Osteoblast (primary cell): ENCODE results near the gene RASL10A. TPM values are rescaled to one million over a fixed set of nuclear protein-coding genes. Genes with fewer than 3 reads are reported as not detected.

ENCODE experiments used
- DNase-seq: peaks from one replicate; pipeline ENCODE4 v3.0.0; 2011; ENCODE audit warnings: low spot score, mixed read lengths; ENCODE audit not compliant: insufficient read length; ENCODE audit errors: missing footprints
- H2AFZ ChIP-seq: 2 replicates; pipeline ENCODE4 v1.6.0; 2011; ENCODE audit warnings: mild to moderate bottlenecking, low read length
- H3K27ac ChIP-seq: 2 replicates; pipeline ENCODE4 v1.5.1; 2011; ENCODE audit warnings: mild to moderate bottlenecking, low read depth, low read length, moderate library complexity
- H3K27me3 ChIP-seq: 2 replicates; pipeline ENCODE4 v1.6.0; 2012; ENCODE audit warnings: mild to moderate bottlenecking, control low read depth, inconsistent platforms, low read length, moderate library complexity; ENCODE audit not compliant: insufficient read depth
- H3K36me3 ChIP-seq: 2 replicates; pipeline ENCODE4 v1.5.1; 2011; ENCODE audit warnings: mild to moderate bottlenecking, low read length, control low read depth, moderate library complexity; ENCODE audit not compliant: insufficient read depth
- H3K4me1 ChIP-seq: 2 replicates; pipeline ENCODE4 v1.5.1; 2011; ENCODE audit warnings: mild to moderate bottlenecking, low read length, control low read depth, moderate library complexity; ENCODE audit not compliant: insufficient read depth
- H3K4me2 ChIP-seq: 2 replicates; pipeline ENCODE4 v1.6.0; 2011; ENCODE audit warnings: mild to moderate bottlenecking, low read length; ENCODE audit not compliant: insufficient read depth
- H3K4me3 ChIP-seq: fragments of 200-600 bp; sonication (generic); 3 replicates; pipeline ENCODE4 v1.5.1; 2012; ENCODE audit warnings: mild to moderate bottlenecking, low read length, inconsistent platforms; ENCODE audit not compliant: insufficient read depth
- H3K79me2 ChIP-seq: 2 replicates; pipeline ENCODE4 v1.6.0; 2012; ENCODE audit warnings: mild to moderate bottlenecking, low read length, control low read depth, inconsistent platforms; ENCODE audit not compliant: insufficient read depth
- H3K9me3 ChIP-seq: 2 replicates; pipeline ENCODE4 v1.5.1; 2011; ENCODE audit warnings: low read depth, low read length, control low read depth
- H4K20me1 ChIP-seq: 2 replicates; pipeline ENCODE4 v1.6.0; 2012; ENCODE audit warnings: mild to moderate bottlenecking, low read length, control low read depth; ENCODE audit not compliant: insufficient read depth
- total RNA-seq: library from RNA; depleted of rRNA; stranded (reverse); fragments of >200 nt; gene quantifications from 2 replicates; pipeline ENCODE4 v1.2.3, GENCODE V29; 2012
- TF ChIP-seq, protein P1 (sequence below): IDR thresholded peaks from 2 replicates; pipeline ENCODE4 v1.5.1; 2011; ENCODE audit warnings: mild to moderate bottlenecking, low read depth, low read length, moderate library complexity; ENCODE audit errors: extremely low read depth

The RASL10A gene
- total RNA-seq, 1 donor = not detected

DNA sequence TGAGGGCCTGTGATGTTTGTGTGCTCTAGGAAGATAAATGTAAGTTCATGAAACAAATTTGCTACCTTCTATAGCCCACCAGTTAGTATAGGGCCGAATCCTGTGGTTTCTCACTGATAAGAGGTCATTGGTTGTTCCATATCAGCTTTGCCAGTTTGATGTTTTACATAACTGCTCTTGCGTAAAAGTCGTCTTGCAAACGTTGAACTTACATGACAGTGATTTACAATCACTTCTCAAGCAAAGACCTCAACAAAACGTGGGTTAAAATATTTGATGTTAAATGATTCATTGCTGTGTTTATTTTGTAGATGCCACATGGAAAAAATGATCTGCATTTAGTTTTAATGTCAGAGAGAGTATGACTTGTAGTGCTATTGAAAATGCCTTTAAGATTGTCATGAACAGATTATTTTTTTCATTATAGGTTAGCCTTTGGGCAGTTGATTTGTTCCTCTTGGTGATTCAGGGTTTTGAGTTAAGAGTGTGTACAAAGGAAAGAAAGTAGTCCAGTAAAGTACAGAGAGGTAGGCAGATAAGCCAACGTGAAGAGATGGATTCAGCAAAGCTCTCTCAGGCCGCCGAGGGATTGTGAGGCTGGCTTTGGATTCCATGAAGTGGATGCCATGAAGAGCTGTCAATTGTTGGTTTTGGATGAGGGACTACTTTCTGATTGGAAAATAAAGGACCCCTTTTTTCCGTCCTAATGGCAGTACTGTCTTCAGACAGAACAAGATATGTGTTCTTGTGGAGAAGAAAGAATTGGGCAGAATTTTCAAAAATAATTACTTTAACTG lies 44.8 kb downstream of the RASL10A start:
- DNase-seq = peak; percentile 9
- Histone ChIP-seq H4K20me1 (peaks cover 72% of the 10 kb centered on the region), H3K36me3 (peaks cover 56% of the 10 kb centered on the region), H2AFZ (no peak overlapping the region), H3K4me1 (peaks cover 48% of the 10 kb centered on the region), H3K9me3 (no peaks in the 10 kb centered on the region), H3K4me3 (peak overlapping the region; percentile 98), H3K79me2 (peaks cover 100% of the 10 kb centered on the region), H3K27ac (peak overlapping the region; percentile 100), H3K4me2 (peak overlapping the region; percentile 98), H3K27me3 (no peaks in the 10 kb centered on the region)
- TF ChIP-seq, protein P1, sequence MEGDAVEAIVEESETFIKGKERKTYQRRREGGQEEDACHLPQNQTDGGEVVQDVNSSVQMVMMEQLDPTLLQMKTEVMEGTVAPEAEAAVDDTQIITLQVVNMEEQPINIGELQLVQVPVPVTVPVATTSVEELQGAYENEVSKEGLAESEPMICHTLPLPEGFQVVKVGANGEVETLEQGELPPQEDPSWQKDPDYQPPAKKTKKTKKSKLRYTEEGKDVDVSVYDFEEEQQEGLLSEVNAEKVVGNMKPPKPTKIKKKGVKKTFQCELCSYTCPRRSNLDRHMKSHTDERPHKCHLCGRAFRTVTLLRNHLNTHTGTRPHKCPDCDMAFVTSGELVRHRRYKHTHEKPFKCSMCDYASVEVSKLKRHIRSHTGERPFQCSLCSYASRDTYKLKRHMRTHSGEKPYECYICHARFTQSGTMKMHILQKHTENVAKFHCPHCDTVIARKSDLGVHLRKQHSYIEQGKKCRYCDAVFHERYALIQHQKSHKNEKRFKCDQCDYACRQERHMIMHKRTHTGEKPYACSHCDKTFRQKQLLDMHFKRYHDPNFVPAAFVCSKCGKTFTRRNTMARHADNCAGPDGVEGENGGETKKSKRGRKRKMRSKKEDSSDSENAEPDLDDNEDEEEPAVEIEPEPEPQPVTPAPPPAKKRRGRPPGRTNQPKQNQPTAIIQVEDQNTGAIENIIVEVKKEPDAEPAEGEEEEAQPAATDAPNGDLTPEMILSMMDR = no peak

DNA sequence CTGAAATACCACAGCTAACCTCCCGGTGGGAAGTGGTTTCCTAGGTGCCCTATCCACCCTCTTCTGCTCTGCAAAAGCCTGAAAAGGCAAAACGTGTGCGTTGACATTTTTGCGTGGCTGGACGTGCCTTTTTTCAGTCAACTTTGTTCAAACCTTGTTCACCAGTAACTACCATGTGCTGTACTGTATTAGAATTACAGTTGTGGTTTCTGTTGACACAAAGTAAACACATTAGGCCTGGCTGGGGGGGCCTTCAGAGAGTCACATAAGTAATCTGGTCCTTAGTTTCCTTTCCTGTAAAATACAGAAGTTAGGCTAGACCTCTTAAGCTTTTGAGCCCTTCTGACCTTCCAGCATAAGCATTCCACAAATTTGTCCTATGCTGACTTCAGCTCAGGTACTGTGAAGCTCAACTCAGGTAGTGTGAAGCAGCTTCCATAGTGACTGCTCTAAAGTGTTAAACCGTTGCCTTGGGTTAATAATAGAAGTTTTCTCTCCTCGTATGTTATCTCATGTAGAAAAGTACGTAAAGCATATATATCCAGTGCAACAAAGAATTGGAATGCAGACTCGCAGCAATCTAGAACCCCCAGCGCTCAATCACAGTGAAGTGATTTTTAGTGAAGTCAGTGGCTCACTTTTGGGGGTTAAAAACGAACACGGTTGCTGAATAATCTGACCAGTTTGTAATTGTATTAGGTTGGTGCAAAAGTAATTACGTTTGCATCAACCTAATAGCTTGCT lies 45.6 kb downstream of the RASL10A start:
- no peak for DNase-seq
- peak overlapping the region; percentile 98 for H3K4me2 ChIP-seq
- H3K4me3 ChIP-seq = peak overlapping the region; percentile 98
- H3K9me3 ChIP-seq = no peaks in the 10 kb centered on the region
- H3K79me2 ChIP-seq = peaks cover 93% of the 10 kb centered on the region
- peaks cover 65% of the 10 kb centered on the region for H4K20me1 ChIP-seq
- H3K36me3 ChIP-seq = peaks cover 53% of the 10 kb centered on the region
- H3K27me3 ChIP-seq = no peaks in the 10 kb centered on the region
- H3K27ac ChIP-seq = peak overlapping the region; percentile 100
- peaks cover 48% of the 10 kb centered on the region for H3K4me1 ChIP-seq
- TF ChIP-seq, protein P1 = no peak
- no peak overlapping the region for H2AFZ ChIP-seq

DNA sequence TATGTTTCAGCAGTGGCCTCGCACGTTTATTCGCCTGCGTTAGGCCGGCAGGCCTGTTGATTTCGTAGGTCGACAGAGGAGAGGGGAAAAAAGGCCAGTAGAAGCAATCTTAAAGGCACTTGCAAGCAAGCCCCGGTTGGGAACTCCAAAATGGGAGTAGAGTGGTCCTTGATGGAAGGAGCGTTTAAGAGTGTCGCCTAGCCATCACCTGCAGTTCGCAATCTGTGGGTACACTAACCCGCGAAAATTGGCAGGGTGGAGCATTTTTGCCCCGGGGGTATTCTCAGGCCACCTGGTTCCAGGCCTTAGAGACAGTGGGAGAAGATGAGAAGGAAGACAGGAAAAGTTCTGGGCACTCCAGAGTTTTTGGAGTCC lies 46.3 kb downstream of the RASL10A start:
- TF ChIP-seq, protein P1 = no peak
- Histone ChIP-seq H3K4me2 (peak overlapping the region; percentile 98), H3K79me2 (peaks cover 86% of the 10 kb centered on the region), H3K36me3 (peaks cover 51% of the 10 kb centered on the region), H2AFZ (no peak overlapping the region), H3K9me3 (no peaks in the 10 kb centered on the region), H3K4me1 (peaks cover 48% of the 10 kb centered on the region), H3K27ac (peak overlapping the region; percentile 100), H3K27me3 (no peaks in the 10 kb centered on the region), H3K4me3 (peak overlapping the region; percentile 98), H4K20me1 (peaks cover 58% of the 10 kb centered on the region)
- DNase-seq = peak; percentile 49
